SK-N-SH (cell line): ENCODE results near the gene MAN2A2. TPM values are rescaled to one million over a fixed set of nuclear protein-coding genes. Genes with fewer than 3 reads are reported as not detected.

Experiments used
- CTCF ChIA-PET: fragments of 300-600, 350-600 bp; formaldehyde crosslinking; extraction: SDS; loops from one replicate; lab custom pipeline; 2021; lab: Yijun Ruan, JAX
- POLR2A ChIA-PET: fragments of 350-600 bp; sonication (Branson Sonifier 250); formaldehyde crosslinking; extraction: SDS; loops from one replicate; lab custom pipeline; 2020; ENCODE audit warnings: antibody characterized with exemption, inconsistent platforms; lab: Yijun Ruan, JAX
- DNase-seq: peaks from one replicate; pipeline ENCODE4 v3.0.0; 2012
- H2AFZ ChIP-seq: fragments of 200-600 bp; sonication (generic); 2 replicates; pipeline ENCODE4 v1.8.1; 2016; ENCODE audit warnings: antibody characterized with exemption, mild to moderate bottlenecking, low read depth
- H3F3A ChIP-seq: fragments of 200-600 bp; sonication (generic); replicated peaks from 2 replicates; pipeline ENCODE3; 2016; ENCODE audit warnings: antibody characterized with exemption, mild to moderate bottlenecking; ENCODE audit not compliant: insufficient read depth
- H3K27ac ChIP-seq, 2 experiments: fragments of 200-500 bp in 1 of 2; fragments of 200-600 bp in 1 of 2; sonication (Bioruptor generic) in 1 of 2; sonication (generic), shearing (Covaris generic) in 1 of 2; 2 replicates each; pipeline versions ENCODE4 v1.5.1 to v1.6.1; 2014 to 2016; ENCODE audit warnings: low read depth in 2 of 2, inconsistent platforms in 1 of 2, low read length in 1 of 2, mild to moderate bottlenecking in 1 of 2, mixed read lengths in 1 of 2
- H3K27me3 ChIP-seq: fragments of 200-600 bp; sonication (generic), shearing (Covaris generic); 2 replicates; pipeline ENCODE4 v1.6.1; 2016; ENCODE audit warnings: mixed run types; ENCODE audit not compliant: insufficient read depth
- H3K36me3 ChIP-seq, 2 experiments: fragments of 200-500 bp in 1 of 2; fragments of 200-600 bp in 1 of 2; sonication (Bioruptor generic) in 1 of 2; sonication (generic) in 1 of 2; replicated peaks in 1 of 2; 2 replicates each; pipeline versions ENCODE3 to v1.5.1; 2014 to 2016; ENCODE audit warnings: low read length in 1 of 2, mild to moderate bottlenecking in 1 of 2; ENCODE audit not compliant: insufficient read depth in 2 of 2, control insufficient read depth in 1 of 2
- H3K4me1 ChIP-seq, 2 experiments: fragments of 200-500 bp in 1 of 2; fragments of 200-600 bp in 1 of 2; sonication (Bioruptor generic) in 1 of 2; sonication (generic), shearing (Covaris generic) in 1 of 2; 2 replicates each; pipeline versions ENCODE4 v1.5.1 to v1.6.1; 2014 to 2016; ENCODE audit warnings: low read depth in 1 of 2, low read length in 1 of 2, mixed run types in 1 of 2; ENCODE audit not compliant: insufficient read depth in 2 of 2, control insufficient read depth in 1 of 2
- H3K4me2 ChIP-seq: fragments of 200-600 bp; sonication (generic), shearing (Covaris generic); 2 replicates; pipeline ENCODE4 v1.6.1; 2017; ENCODE audit warnings: mixed run types
- H3K4me3 ChIP-seq, 2 experiments: fragments of 200-500 bp in 1 of 2; fragments of 200-600 bp in 1 of 2; sonication (Bioruptor generic) in 1 of 2; sonication (generic), shearing (Covaris generic) in 1 of 2; 2 replicates each; pipeline versions ENCODE4 v1.5.1 to v1.8.1; 2014 to 2016; ENCODE audit warnings: low read depth in 2 of 2, inconsistent platforms in 1 of 2, low read length in 1 of 2, mild to moderate bottlenecking in 1 of 2, mixed read lengths in 1 of 2, moderate library complexity in 1 of 2
- H3K79me2 ChIP-seq: fragments of 200-600 bp; sonication (generic); 2 replicates; pipeline ENCODE4 v1.8.1; 2017; ENCODE audit warnings: mild to moderate bottlenecking; ENCODE audit not compliant: insufficient read depth
- H3K9ac ChIP-seq: fragments of 200-600 bp; sonication (generic); 2 replicates; pipeline ENCODE4 v1.6.1; 2017; ENCODE audit warnings: mixed run types
- H3K9me2 ChIP-seq: fragments of 200-600 bp; sonication (generic); 2 replicates; pipeline ENCODE4 v1.6.1; 2017; ENCODE audit warnings: mixed run types
- H3K9me3 ChIP-seq: fragments of 200-600 bp; sonication (generic); 2 replicates; pipeline ENCODE4 v1.6.1; 2017; ENCODE audit warnings: mixed run types, mild to moderate bottlenecking, moderate library complexity
- H4K20me1 ChIP-seq: fragments of 200-600 bp; sonication (generic); 2 replicates; pipeline ENCODE4 v1.6.1; 2017; ENCODE audit warnings: mild to moderate bottlenecking, mixed run types; ENCODE audit not compliant: insufficient read depth
- CHD2 ChIP-seq: fragments of 150-350 bp; IDR thresholded peaks from 2 replicates; pipeline ENCODE4 v1.6.1; 2018; ENCODE audit warnings: low read length; ENCODE audit not compliant: partially characterized antibody
- ELF1 ChIP-seq: IDR thresholded peaks from 2 replicates; pipeline ENCODE4 v1.4.0; 2012
- EP300 ChIP-seq, 2 experiments: IDR thresholded peaks; 2 replicates each; pipeline versions ENCODE4 v1.4.0 to v1.6.1; 2012; ENCODE audit warnings: borderline replicate concordance in 1 of 2, low read depth in 1 of 2, low read length in 1 of 2
- FOXJ3 ChIP-seq: sonication (generic); formaldehyde crosslinking; IDR thresholded peaks from 2 replicates; pipeline ENCODE4 v1.5.1; 2020; ENCODE audit warnings: mild to moderate bottlenecking, missing genetic modification reagents
- MXI1 ChIP-seq: IDR thresholded peaks from 2 replicates; pipeline ENCODE4 v1.6.1; 2012; ENCODE audit warnings: mild to moderate bottlenecking, low read depth, low read length, improper control_type of control experiment
- REST ChIP-seq: IDR thresholded peaks from 2 replicates; pipeline ENCODE4 v1.6.1; 2012; ENCODE audit warnings: mild to moderate bottlenecking, low read depth, low read length, moderate library complexity
- RXRA ChIP-seq: IDR thresholded peaks from 2 replicates; pipeline ENCODE4 v1.4.0; 2012; ENCODE audit warnings: low read depth, mild to moderate bottlenecking, borderline replicate concordance
- TAF1 ChIP-seq: IDR thresholded peaks from 2 replicates; pipeline ENCODE4 v1.6.1; 2012; ENCODE audit warnings: low read depth, mild to moderate bottlenecking, low read length, moderate library complexity, borderline replicate concordance
- TCF12 ChIP-seq: IDR thresholded peaks from 2 replicates; pipeline ENCODE4 v1.4.0; 2012
- ZBTB33 ChIP-seq: IDR thresholded peaks from 2 replicates; pipeline ENCODE4 v1.4.0; 2012; ENCODE audit warnings: low read depth, borderline replicate concordance
- WGBS: methylation state at CpG from one replicate; pipeline ENCODE4 v1.1.6; 2017; ENCODE audit warnings: low lambda C conversion rate; 5-methylcytosine and 5-hydroxymethylcytosine counted together
- polyA plus RNA-seq, 3 experiments: library from polyadenylated mRNA; depleted of rRNA; stranded (reverse); fragments of >200 nt; gene quantifications; 2 replicates each; pipeline ENCODE4 v1.2.3, GENCODE V29; 2012

MAN2A2 gene
- polyA plus RNA-seq, 1 of the 3 experiments (the other 2 are of a cell fraction): 35.0 TPM

- TF ChIP-seq CHD2: no peak
- TF ChIP-seq ELF1: no peak
- peak; percentile 61; the same call in 1 of the 2 replicates for TF ChIP-seq TAF1
- no peak for TF ChIP-seq RXRA
- TF ChIP-seq FOXJ3 (CRISPR knock-in tag): no peak
- no peak for TF ChIP-seq TCF12
- no peak for TF ChIP-seq EP300 (IDR thresholded peaks at IDR 0.05; ENCODE audit: borderline replicate concordance in 1 of 2, low read depth in 1 of 2, low read length in 1 of 2)
- 0 out of 2 replicates have a peak, but pooled peaks have one; percentile 44 for TF ChIP-seq REST
Observed at GRCh38 chr15:90956274-90957030, 53.4 kb downstream of the MAN2A2 start (continued).

DNA sequence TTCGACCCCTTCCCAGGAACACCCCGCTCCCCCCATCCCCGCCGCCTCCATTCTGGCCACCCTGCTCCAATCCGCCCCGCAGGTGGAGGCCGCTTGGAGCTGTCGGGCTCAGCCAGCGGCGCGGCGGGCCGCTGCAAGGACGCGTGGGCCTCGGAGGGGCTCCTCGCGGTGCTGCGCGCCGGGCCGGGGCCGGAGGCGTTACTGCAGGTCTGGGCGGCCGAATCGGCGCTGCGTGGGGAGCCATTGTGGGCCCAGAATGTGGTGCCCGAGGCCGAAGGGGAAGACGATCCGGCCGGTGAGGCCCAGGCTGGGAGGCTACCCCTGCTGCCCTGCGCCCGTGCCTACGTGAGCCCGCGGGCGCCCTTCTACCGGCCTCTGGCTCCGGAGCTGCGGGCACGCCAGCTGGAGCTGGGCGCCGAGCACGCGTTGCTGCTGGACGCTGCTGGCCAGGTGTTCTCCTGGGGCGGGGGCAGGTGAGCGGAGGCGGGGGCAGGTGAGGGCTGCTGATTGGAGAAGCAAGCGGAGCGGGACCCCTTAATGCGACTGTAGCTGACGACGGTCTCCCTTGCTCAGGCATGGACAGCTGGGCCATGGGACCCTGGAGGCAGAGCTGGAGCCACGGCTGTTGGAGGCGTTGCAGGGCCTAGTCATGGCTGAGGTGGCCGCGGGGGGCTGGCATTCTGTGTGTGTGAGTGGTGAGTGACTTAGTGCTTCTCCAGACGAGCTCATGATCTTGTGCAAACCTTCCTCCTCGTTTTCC is 54.1 kb downstream of the MAN2A2 start:
- no peak for TF ChIP-seq ZBTB33
- TF ChIP-seq MXI1: peak; percentile 9; the same call in 1 of the 2 replicates
- H3K27ac ChIP-seq: peak overlapping the region in 1 of 2 experiments; percentile 48; a peak in 2 of 4 replicates

More for the DNA sequence above, 54.1 kb downstream of the MAN2A2 start:
- H3K79me2 ChIP-seq: peaks cover 30% of the 10 kb centered on the region
- 42% methylated on average over 40 of the region's 63 CpGs for WGBS
- no peaks in the 10 kb centered on the region for H3K9me3 ChIP-seq
- H3K4me2 ChIP-seq: peak overlapping the region; percentile 86
- peaks cover under 1 to 35% of the 10 kb centered on the region in 2 experiments for H3K36me3 ChIP-seq
- peak overlapping the region; percentile 94 for H3K9ac ChIP-seq
- no peaks in the 10 kb centered on the region for H3K9me2 ChIP-seq
- no peaks in the 10 kb centered on the region for H3K27me3 ChIP-seq
- ChIA-PET CTCF (interaction anchor here (0.6 to 10.8 kb wide), 55 partner anchors 10 to 1155 kb away, joined by 3 to 186 read pairs (median 5); partner anchors contain the start of genes HDDC3, MAN2A2, PRC1 and UNC45A), POLR2A (interaction anchor here (0.8 to 2.5 kb wide), 11 partner anchors 11 to 280 kb away, joined by 3 to 12 read pairs (median 4); partner anchors contain the start of genes HDDC3, PRC1, UNC45A and VPS33B)
- peaks cover 8% of the 10 kb centered on the region for H3F3A ChIP-seq
- peak overlapping the region; percentile 76 to 81 for H3K4me3 ChIP-seq
- peaks cover 0 to 23% of the 10 kb centered on the region in 2 experiments; a peak in 1 of 4 replicates for H3K4me1 ChIP-seq
- peak; percentile 77 for DNase-seq
- H4K20me1 ChIP-seq: no peaks in the 10 kb centered on the region
- peak overlapping the region; percentile 74; the same call in 1 of the 2 replicates for H2AFZ ChIP-seq
